H1 (cell line): ENCODE results near the gene E2F8.

Experiments used
- CREB1 ChIP-seq: IDR thresholded peaks from 2 replicates; pipeline ENCODE4 v1.6.1; 2012; ENCODE audit warnings: inconsistent platforms
- CTCF ChIP-seq, 3 experiments: IDR thresholded peaks; 1 replicate in 2 of 3; 2 replicates in 1 of 3; pipeline versions ENCODE4 v1.5.1 to v1.6.1; 2011; ENCODE audit warnings: low read length in 3 of 3, mild to moderate bottlenecking in 3 of 3, inconsistent platforms in 2 of 3, low read depth in 1 of 3, moderate library complexity in 1 of 3; ENCODE audit not compliant: insufficient read depth in 1 of 3; ENCODE audit errors: control extremely low read depth in 1 of 3
- EZH2 ChIP-seq: fragments of 200-600 bp; sonication (generic); IDR thresholded peaks from 2 replicates; pipeline ENCODE4 v1.7.1; 2012; ENCODE audit warnings: low read depth, mild to moderate bottlenecking, moderate library complexity, low read length, inconsistent platforms; ENCODE audit not compliant: severe bottlenecking
- POLR2A ChIP-seq, 2 experiments: IDR thresholded peaks; 1 replicate in 1 of 2; 2 replicates in 1 of 2; pipeline ENCODE4 v1.6.1; 2011; ENCODE audit warnings: low read depth in 2 of 2, low read length in 2 of 2, mild to moderate bottlenecking in 2 of 2; ENCODE audit errors: control extremely low read depth in 1 of 2
- SIN3A ChIP-seq, 2 experiments: IDR thresholded peaks in 1 of 2; conservative IDR thresholded peaks in 1 of 2; 2 replicates each; pipeline ENCODE4 v1.6.1; 2011 to 2012; ENCODE audit warnings: low read length in 2 of 2, improper control_type of control experiment in 1 of 2, low read depth in 1 of 2, mild to moderate bottlenecking in 1 of 2

- TF ChIP-seq POLR2A (IDR thresholded peaks at IDR 0.05; ENCODE audit: control extremely low read depth in 1 of 2, low read depth in 2 of 2, low read length in 2 of 2) (no peak), CTCF (IDR thresholded peaks at IDR 0.05; ENCODE audit: control extremely low read depth in 1 of 3, insufficient read depth in 1 of 3, low read depth in 1 of 3, low read length in 3 of 3) (no peak), SIN3A (conservative IDR thresholded peaks at IDR 0.05 in 1 of 2, IDR thresholded peaks at IDR 0.05 in 1 of 2; ENCODE audit: low read depth in 1 of 2, low read length in 2 of 2) (no peak), EZH2 (no peak), CREB1 (no peak)
These were observed 2.9 kb upstream of the E2F8 start for GRCh38 chr11:19243613-19244012.
